ENCODE data around the gene UCHL3.

UCHL3 gene

DNA sequence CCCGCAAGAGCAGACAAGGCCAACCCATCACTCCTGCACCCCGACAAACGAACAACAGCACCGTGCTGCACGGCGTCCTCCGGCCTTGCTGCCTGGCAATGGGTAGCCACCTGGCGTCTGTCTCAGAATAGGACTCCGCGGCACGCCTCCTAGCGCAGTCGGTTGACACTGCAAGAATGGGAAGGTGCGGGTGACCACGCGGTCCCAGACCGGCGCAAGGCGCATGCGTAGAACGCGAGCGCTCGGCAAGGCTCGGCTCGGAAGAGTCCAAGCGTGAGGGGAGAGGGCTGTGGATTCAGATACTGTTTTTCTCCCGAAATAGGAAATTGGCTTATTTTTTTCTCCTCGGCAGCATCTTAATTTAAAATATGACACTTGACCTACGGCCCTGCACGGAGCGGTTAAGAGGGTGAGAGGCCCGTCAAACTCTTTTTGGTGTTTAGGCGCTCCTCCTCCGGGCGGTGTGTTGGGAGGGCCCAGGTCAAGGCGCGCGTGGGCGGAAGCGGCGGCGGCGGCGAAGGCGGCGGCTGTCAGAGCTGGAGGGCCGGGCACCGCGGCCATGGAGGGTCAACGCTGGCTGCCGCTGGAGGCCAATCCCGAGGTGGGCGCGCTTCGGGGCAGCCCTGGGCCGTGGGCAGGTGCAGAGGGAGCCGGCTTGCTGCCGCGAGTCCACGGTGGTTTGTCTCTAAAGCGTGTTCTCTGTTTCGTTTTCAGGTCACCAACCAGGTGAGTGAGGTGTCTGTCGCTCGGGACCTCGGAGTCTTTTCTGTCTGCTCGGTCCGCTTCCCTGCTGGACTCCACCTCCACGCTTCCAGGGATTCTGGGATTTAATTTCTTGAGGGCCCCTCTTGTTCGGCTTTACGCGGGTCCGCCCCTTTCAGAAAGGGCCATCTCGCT, at the start of gene UCHL3:
Gene UCHL3, plus strand, starts transcription at position 530 of the 897 bp plus-strand sequence. Its CDS starts 30 bp downstream, at position 560.
- H3K27ac ChIP-seq = peak within 1 kb of the TSS; percentile 61 to 100 (median 93)
- H3K4me3 ChIP-seq = peak within 1 kb of the TSS; percentile 63 to 99 (median 88)

DNA sequence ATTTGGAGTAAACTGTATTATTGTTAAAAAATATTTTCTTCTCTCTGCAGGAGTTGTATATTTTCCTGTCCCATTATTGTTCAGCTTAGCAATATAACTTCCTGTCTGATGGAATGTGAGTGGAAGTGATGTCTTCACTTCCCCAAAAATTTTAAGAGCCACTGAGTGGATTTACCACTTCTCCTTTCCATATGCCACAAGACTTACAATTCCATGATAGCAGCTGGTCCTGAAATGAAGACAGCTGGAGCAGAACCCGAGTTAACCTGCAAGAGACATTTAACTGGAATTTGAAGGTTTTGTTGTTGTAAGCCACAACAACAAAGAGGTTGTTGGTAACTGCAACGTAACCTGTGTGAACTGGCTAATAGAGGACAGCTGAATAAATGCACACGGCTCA, 44.3 kb upstream of the UCHL3 start:
- Histone ChIP-seq H3K27ac (no peak overlapping the region), H3K4me3 (no peak overlapping the region)

DNA sequence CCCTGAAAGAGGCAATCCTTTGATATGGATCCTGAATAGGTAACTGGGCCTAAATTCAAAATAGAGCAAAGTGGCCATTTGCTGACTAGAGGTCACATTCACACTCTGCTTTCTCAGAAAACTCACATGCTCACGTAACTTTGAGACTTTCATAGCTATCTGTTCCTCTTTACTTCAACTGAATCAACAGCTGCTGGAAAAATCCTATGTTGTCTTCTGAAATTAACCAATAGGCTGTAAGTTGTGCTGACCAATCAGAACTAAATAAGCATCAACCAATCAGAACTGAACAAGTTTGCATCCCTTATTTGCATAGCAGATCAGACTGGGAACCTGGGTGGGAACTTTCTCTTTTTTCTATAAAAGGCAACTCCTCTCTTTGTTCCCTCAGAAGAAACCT, 43.6 kb upstream of the UCHL3 start:
- Histone ChIP-seq H3K4me3 (no peak overlapping the region), H3K27ac (no peak overlapping the region)

DNA sequence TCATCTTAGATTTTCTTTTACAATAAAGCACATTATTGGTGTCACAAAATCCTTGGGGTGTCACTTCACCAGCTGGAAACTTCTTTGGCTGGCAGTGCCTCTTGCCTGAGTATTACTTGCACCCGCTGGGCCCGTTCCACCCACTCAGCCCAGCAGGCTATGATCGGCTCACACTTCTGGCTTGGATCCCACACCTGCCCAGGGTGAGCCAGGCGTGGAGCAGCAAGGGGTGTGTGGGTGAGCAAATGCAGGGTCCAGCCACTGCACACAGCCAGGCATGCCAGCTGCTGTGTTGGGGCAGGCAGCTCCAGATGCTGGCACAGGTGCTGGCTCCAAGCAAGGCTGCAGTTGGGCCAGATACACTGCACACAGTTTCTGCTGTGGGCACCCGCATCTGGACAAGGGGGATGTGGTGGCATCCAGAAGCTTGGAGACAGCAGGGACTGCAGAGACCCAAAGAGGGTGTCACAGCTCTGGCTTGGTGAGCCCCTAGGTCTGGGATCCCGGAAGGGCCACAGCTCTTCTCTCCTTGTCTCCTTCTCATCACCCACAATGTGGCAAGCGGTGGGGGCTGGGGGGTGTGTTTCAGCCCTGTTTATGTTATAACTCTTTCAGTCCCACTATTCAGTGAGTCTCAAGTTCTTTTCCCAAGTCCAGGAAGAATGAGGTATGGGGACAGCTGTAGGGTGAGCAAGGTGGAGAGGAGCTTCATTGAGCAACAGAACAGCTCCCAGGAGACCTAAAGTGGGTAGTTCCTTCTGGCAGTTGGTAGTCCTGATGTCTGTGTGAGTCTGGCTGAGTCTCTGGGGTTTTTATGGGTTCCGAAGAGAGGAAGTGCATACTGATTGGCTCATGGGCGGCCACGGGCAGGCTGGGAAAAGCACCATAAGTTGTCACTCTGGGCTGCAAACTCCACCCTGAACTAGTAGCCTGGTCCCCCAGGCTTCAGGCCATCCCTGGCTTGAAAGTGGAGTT, 42.3 kb upstream of the UCHL3 start:
- no peak overlapping the region for H3K4me3 ChIP-seq
- H3K27ac ChIP-seq = no peak overlapping the region

DNA sequence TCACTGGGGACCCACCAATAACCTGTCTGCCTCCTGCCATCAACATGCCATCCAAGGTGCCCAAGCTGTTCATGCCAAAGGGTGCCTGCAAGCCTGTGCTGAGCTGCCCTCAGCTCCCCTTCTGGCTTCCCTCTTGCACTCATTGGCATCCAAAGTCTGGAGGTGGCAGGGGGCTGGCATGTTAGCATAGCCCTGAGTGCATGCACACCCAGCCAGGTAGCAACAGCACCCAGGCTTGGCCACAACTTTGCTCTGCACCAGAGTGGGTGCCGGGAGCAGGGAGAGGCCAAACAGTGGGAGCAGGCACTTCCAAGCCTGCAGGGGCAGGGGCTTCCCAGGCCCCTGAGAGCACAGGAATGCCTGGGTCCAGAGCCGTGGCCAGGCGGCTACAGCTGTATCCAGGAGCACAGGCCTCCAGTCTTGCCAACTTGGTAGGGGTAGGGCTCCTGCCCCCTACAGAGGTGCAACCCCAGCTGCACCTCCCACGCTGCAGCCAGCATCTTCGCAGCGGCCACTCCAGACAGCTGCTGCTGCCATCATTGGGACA, 41.5 kb upstream of the UCHL3 start:
- H3K27ac ChIP-seq = no peak overlapping the region
- no peak overlapping the region for H3K4me3 ChIP-seq

GRCh38 chr13:75511051-75511625, 38.5 kb upstream of the UCHL3 start:
- H3K27ac ChIP-seq = no peak overlapping the region
- no peak overlapping the region for H3K4me3 ChIP-seq

DNA sequence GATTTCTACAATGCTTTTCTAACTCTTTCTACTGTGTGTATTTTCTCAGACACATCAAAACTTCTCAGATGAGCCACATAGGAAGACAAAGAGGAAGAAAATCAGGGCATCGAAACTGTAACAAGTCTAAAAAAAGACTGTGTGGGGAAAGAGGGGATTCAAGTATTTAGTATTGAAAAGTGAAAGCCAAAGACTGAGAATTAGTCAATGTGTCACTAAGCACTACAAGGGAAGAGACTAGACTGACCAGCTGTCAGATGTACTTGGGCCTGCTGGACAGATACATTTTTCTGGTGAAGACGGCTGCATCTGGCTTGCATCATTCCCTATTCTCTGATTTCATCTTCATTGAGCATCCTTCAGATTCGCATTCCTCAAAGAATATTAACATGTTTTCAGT, 37.3 kb upstream of the UCHL3 start:
- H3K4me3 ChIP-seq = no peak overlapping the region
- no peak overlapping the region for H3K27ac ChIP-seq

DNA sequence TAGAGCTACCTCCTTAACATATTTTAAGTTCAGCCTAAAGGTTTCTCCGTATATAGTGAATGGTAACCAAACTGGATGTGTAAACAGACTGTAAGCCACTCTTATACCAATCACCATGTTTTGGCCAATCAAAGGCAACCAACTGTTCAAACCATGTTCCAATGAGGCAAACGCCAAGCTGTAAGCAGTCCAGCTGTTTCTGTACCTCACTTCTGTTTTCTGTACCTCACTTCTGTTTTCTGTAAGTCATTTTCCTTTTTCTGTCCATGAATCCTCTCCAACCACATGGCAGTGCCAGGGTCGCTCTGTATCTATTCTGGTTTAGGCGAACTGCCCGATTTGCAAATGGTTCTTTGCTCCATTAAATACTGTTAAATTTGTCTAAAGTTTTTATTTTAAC, 36.3 kb upstream of the UCHL3 start:
- H3K27ac ChIP-seq = no peak overlapping the region
- no peak overlapping the region for H3K4me3 ChIP-seq

DNA sequence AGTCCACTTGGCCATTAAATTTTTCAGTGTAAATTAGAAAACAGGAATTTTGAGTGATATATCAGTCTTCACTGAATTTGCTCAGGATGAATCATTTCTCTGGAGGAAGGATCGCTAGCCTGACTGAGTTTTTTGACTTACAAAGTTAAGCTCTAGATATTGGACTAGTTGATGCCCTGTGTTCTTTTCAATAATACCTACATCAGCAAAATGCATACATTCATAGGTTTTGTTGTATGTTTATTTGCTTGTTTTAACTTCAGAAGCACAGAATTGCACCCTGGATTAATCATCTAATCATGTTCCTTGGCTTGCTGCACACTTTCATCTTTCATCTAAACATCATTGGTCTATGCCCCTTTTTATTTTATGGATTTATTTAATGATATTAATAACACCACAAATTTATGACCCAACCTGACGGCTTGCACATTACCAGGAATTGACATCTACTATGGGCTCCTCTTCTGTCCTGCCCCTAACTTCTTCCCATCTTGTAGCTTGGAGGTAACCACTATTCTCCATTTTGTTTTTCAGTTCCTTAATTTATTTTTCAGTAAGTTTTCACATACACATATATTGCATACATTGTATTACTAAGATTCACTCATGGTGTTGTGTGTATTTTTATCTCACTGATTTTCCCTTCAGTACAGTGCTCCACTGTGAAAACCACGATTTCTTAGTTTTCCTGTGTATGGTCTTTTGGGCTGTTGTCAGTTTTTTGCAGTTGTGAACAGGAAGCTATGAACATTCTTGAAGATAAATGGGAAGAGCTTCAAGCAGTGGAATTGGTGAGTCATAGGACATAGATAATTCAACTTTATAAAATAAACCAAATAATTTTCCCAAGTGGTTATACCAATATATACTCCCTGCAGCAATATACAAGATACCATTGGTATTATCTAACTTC, 35.3 kb upstream of the UCHL3 start:
- no peak overlapping the region for H3K27ac ChIP-seq
- H3K4me3 ChIP-seq = no peak overlapping the region

GRCh38 chr13:75518439-75519088, 31.0 kb upstream of the UCHL3 start:
- Histone ChIP-seq H3K27ac (no peak overlapping the region), H3K4me3 (no peak overlapping the region)

DNA sequence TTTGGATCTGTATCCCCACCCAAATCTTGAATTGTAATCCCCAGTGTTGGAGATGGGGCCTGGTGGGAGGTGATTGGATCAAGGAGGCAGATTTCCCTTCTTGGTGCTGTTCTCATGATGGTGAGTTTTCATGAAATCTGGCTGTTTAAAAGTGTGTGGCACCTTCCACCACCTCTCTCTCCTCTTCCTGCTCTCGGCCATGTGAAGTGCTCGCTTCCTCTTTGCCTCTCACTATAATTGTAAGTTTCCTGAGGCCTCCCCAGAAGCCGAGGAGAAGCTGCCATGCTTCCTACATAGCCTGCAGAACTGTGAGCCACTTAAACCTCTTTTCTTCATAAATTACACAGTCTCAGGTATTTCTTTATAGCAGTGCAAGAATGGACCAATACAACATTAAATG, 27.6 kb upstream of the UCHL3 start:
- no peak overlapping the region for H3K27ac ChIP-seq
- no peak overlapping the region for H3K4me3 ChIP-seq

- H3K4me3 ChIP-seq = no peak overlapping the region
- no peak overlapping the region for H3K27ac ChIP-seq
Observed at GRCh38 chr13:75530549-75530961, 19.0 kb upstream of the UCHL3 start.

GRCh38 chr13:75533861-75534260, 15.7 kb upstream of the UCHL3 start:
- H3K4me3 ChIP-seq = no peak overlapping the region

GRCh38 chr13:75537401-75538365, 11.9 kb upstream of the UCHL3 start, which contains the start of gene COMMD6:
COMMD6 (minus strand) TSS chr13:75537841; CDS start chr13:75537805, 36 bp downstream.
- H3K4me3 ChIP-seq = peak within 1 kb of the TSS; percentile 59 to 91 (median 68)
- H3K27ac ChIP-seq = peak within 1 kb of the TSS; percentile 20 to 91 (median 83)

More at GRCh38 chr13:75533861-75534260, 15.7 kb upstream of the UCHL3 start:
- no peak overlapping the region for H3K27ac ChIP-seq

GRCh38 chr13:75541287-75541686, 8.3 kb upstream of the UCHL3 start:
- H3K27ac ChIP-seq = no peak overlapping the region
- H3K4me3 ChIP-seq = no peak overlapping the region

DNA sequence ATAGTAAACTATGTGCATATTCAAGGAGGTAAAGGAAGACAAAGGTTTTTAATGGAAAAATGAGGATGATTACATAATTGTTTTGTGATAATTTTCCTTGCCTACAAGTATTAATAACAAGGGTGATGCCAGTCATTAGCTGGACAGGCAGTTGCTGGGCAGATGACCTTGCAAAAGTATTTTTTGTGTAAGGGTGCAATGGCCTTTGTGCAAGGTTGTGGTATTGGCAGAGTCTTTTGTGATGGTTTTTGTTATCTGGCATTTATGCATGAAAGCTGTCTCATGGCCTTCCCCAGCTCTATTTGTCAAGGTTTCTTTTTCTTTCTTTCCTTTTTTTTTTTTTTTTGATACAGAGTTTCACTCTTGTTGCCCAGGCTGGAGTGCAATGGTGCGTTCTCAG, 7.6 kb upstream of the UCHL3 start:
- Histone ChIP-seq H3K27ac (no peak overlapping the region), H3K4me3 (no peak overlapping the region)
